Osteoblast (primary cell): Measurements from ENCODE around the gene FBN3. TPM values are rescaled to one million over a fixed set of nuclear protein-coding genes. Genes with fewer than 3 reads are reported as not detected.

Source experiments
- DNase-seq: peaks from one replicate; pipeline ENCODE4 v3.0.0; 2011; ENCODE audit warnings: low spot score, mixed read lengths; ENCODE audit not compliant: insufficient read length; ENCODE audit errors: missing footprints
- H2AFZ ChIP-seq: 2 replicates; pipeline ENCODE4 v1.6.0; 2011; ENCODE audit warnings: mild to moderate bottlenecking, low read length
- H3K27ac ChIP-seq: 2 replicates; pipeline ENCODE4 v1.5.1; 2011; ENCODE audit warnings: mild to moderate bottlenecking, low read depth, low read length, moderate library complexity
- H3K27me3 ChIP-seq: 2 replicates; pipeline ENCODE4 v1.6.0; 2012; ENCODE audit warnings: mild to moderate bottlenecking, control low read depth, inconsistent platforms, low read length, moderate library complexity; ENCODE audit not compliant: insufficient read depth
- H3K36me3 ChIP-seq: 2 replicates; pipeline ENCODE4 v1.5.1; 2011; ENCODE audit warnings: mild to moderate bottlenecking, low read length, control low read depth, moderate library complexity; ENCODE audit not compliant: insufficient read depth
- H3K4me1 ChIP-seq: 2 replicates; pipeline ENCODE4 v1.5.1; 2011; ENCODE audit warnings: mild to moderate bottlenecking, low read length, control low read depth, moderate library complexity; ENCODE audit not compliant: insufficient read depth
- H3K4me2 ChIP-seq: 2 replicates; pipeline ENCODE4 v1.6.0; 2011; ENCODE audit warnings: mild to moderate bottlenecking, low read length; ENCODE audit not compliant: insufficient read depth
- H3K4me3 ChIP-seq: fragments of 200-600 bp; sonication (generic); 3 replicates; pipeline ENCODE4 v1.5.1; 2012; ENCODE audit warnings: mild to moderate bottlenecking, low read length, inconsistent platforms; ENCODE audit not compliant: insufficient read depth
- H3K79me2 ChIP-seq: 2 replicates; pipeline ENCODE4 v1.6.0; 2012; ENCODE audit warnings: mild to moderate bottlenecking, low read length, control low read depth, inconsistent platforms; ENCODE audit not compliant: insufficient read depth
- H3K9me3 ChIP-seq: 2 replicates; pipeline ENCODE4 v1.5.1; 2011; ENCODE audit warnings: low read depth, low read length, control low read depth
- H4K20me1 ChIP-seq: 2 replicates; pipeline ENCODE4 v1.6.0; 2012; ENCODE audit warnings: mild to moderate bottlenecking, low read length, control low read depth; ENCODE audit not compliant: insufficient read depth
- CTCF ChIP-seq: IDR thresholded peaks from 2 replicates; pipeline ENCODE4 v1.5.1; 2011; ENCODE audit warnings: mild to moderate bottlenecking, low read depth, low read length, moderate library complexity; ENCODE audit errors: extremely low read depth
- total RNA-seq: library from RNA; depleted of rRNA; stranded (reverse); fragments of >200 nt; gene quantifications from 2 replicates; pipeline ENCODE4 v1.2.3, GENCODE V29; 2012

The FBN3 gene
- total RNA-seq, 1 donor, result not detected

DNA sequence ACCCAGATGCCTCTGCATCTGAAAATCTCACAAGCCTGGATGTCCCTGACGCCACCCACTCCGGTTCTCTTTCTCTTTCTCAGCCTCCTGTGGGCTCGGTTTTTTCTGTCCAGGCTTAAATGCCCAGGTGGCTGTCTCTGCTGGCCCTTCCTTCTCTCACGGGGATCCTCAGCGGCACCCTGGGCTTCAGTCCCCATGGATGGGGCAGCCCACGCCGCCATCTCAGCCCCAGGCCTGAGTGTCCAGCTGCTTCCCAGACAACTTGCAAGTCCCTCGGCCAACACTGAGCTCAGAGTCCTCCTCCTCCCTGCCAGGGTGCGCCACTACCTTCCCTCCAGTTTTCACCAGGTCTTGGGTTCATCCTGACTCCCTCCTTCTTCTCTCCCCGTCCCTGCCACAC, 6.4 kb downstream of the FBN3 start:
- Histone ChIP-seq H3K27ac (no peak overlapping the region), H3K36me3 (no peaks in the 10 kb centered on the region), H3K27me3 (peaks cover 17% of the 10 kb centered on the region), H3K79me2 (no peaks in the 10 kb centered on the region), H3K4me2 (no peak overlapping the region), H2AFZ (no peak overlapping the region), H4K20me1 (no peaks in the 10 kb centered on the region), H3K4me3 (no peak overlapping the region), H3K9me3 (no peaks in the 10 kb centered on the region), H3K4me1 (peaks cover 3% of the 10 kb centered on the region)
- TF ChIP-seq CTCF, result no peak
- peak; percentile 53 for DNase-seq

GRCh38 chr19:8142513-8142900, 6.9 kb downstream of the FBN3 start:
- Histone ChIP-seq H3K27ac (no peak overlapping the region), H3K9me3 (no peaks in the 10 kb centered on the region), H2AFZ (no peak overlapping the region), H3K4me3 (no peak overlapping the region), H3K79me2 (no peaks in the 10 kb centered on the region), H4K20me1 (no peaks in the 10 kb centered on the region), H3K36me3 (no peaks in the 10 kb centered on the region), H3K4me2 (no peak overlapping the region), H3K4me1 (peaks cover 3% of the 10 kb centered on the region), H3K27me3 (peaks cover 11% of the 10 kb centered on the region)
- peak; percentile 73 for DNase-seq
- no peak for TF ChIP-seq CTCF

DNA sequence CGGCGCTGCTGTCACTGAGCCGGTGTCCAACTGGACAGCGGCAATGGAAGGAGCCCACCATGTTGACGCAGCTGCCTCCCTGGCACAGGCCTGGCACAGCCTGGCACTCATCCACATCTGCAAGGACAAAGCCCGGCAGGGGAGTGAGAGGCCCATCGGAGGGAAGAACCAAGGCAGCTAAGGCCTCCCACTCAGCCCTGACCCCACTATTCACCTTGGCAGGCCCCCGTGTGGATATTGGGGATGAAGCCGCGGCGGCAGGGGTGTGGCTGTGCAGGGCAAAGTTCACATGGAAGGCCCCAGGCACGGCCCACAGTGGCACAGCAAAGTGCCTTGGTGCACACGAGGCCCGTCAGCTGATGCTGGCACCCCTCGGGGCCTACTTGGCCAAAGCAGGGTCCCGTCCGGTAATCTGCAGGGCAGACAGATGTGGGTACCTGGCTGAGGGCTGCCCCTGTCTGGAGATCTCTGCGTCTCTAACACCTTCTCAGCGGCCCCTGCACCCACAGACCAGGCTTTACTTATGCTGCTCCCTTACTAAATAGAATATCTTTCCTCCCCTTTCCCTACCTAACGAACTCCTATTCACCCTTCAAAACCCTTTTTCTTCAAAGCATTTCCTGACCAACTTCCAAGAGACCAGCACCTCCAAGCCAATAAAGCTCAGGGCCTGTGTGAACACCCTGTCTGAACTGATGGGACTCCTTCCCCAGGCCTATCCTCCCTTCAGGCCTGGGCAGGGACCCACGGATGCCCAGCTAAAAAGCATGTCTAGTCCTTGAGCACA, 7.5 kb downstream of the FBN3 start:
- H3K27ac ChIP-seq, result no peak overlapping the region
- H3K4me1 ChIP-seq, result peaks cover 3% of the 10 kb centered on the region
- H3K36me3 ChIP-seq, result no peaks in the 10 kb centered on the region
- peaks cover 5% of the 10 kb centered on the region for H3K27me3 ChIP-seq
- H3K79me2 ChIP-seq, result no peaks in the 10 kb centered on the region
- H2AFZ ChIP-seq, result no peak overlapping the region
- no peak overlapping the region for H3K4me3 ChIP-seq
- no peak for TF ChIP-seq CTCF
- peak; percentile 69 for DNase-seq
- no peak overlapping the region for H3K4me2 ChIP-seq
- no peaks in the 10 kb centered on the region for H3K9me3 ChIP-seq
- no peaks in the 10 kb centered on the region for H4K20me1 ChIP-seq

DNA sequence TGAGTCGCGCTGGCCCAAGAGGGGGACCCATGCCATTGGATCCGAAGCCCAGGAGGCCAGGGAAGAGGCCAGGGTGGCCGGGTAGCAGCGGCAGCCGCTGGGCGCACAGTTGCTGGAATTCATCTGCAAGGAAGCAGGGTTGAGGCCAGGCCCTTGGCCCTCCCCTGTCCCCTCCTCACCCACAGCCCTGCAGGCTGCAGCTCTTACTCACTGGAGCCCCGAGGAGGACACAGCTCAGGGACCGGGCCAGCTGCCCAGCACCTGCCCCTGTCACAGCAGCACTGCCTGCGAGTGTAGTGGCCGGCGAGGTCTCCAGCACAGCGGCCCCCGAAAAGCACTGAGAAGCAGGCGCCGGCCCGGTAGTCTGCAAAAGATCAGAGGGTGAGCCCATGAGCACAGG, 11.2 kb downstream of the FBN3 start:
- Histone ChIP-seq H2AFZ (no peak overlapping the region), H3K9me3 (no peaks in the 10 kb centered on the region), H4K20me1 (no peaks in the 10 kb centered on the region), H3K27ac (no peak overlapping the region), H3K4me2 (no peak overlapping the region), H3K4me1 (peaks cover 3% of the 10 kb centered on the region), H3K27me3 (no peaks in the 10 kb centered on the region), H3K4me3 (no peak overlapping the region), H3K79me2 (no peaks in the 10 kb centered on the region), H3K36me3 (no peaks in the 10 kb centered on the region)
- TF ChIP-seq CTCF, result no peak
- peak; percentile 80 for DNase-seq
